B cell (primary cell): ENCODE data around the gene ZDHHC14. TPM values are rescaled to one million over a fixed set of nuclear protein-coding genes. Genes with fewer than 3 reads are reported as not detected.
A peak's percentile ranks its signal among the peaks of the same experiment; 100 is the strongest.

Source experiments
- ATAC-seq: fragments of 200-7000 bp; cut with Tn5 transposase; one replicate; pipeline ENCODE4 v1.10.0; 2021; ENCODE audit warnings: low read depth, mild to moderate bottlenecking, moderate number of reproducible peaks, moderate library complexity
- CTCF ChIA-PET: fragments of 350-600 bp; sonication (Branson Sonifier 250); formaldehyde crosslinking; loops from one replicate; lab custom pipeline; 2021; ENCODE audit warnings: antibody characterized with exemption, inconsistent platforms; lab: Charles Lee
- POLR2A ChIA-PET: fragments of 350-600 bp; sonication (Branson Sonifier 250); formaldehyde crosslinking; loops from one replicate; lab custom pipeline; 2021; ENCODE audit warnings: antibody characterized with exemption; lab: Charles Lee
- DNase-seq: peaks from one replicate; pipeline ENCODE4 v3.0.0; 2013
- H2AFZ ChIP-seq: 2 replicates; pipeline ENCODE4 v1.6.1; 2012; ENCODE audit warnings: mild to moderate bottlenecking, low read depth, low read length; ENCODE audit not compliant: insufficient read depth, poor library complexity, severe bottlenecking
- H3K27ac ChIP-seq, 2 donors: 1 replicate in 1 of 2; 2 replicates in 1 of 2; pipeline ENCODE4 v1.5.1; 2012 to 2013; ENCODE audit warnings: low read length in 2 of 2, mild to moderate bottlenecking in 2 of 2, moderate library complexity in 1 of 2
- H3K27me3 ChIP-seq, 4 experiments: fragments of 200-600 bp in 1 of 4; sonication (generic) in 1 of 4; replicated peaks in 1 of 4; 1 replicate in 2 of 4; 2 replicates in 2 of 4; pipeline versions ENCODE4 v1.6.1 to v1.7.0; 2013 to 2016; ENCODE audit warnings: low read length in 3 of 4, mild to moderate bottlenecking in 2 of 4, mixed read lengths in 1 of 4, moderate library complexity in 1 of 4; ENCODE audit not compliant: insufficient read depth in 4 of 4, control insufficient read depth in 3 of 4; ENCODE audit errors: control extremely low read depth in 1 of 4
- H3K36me3 ChIP-seq, 2 experiments: replicated peaks in 1 of 2; 1 replicate in 1 of 2; 2 replicates in 1 of 2; pipeline versions ENCODE4 v1.6.1 to v1.7.1; 2013; ENCODE audit warnings: low read length in 1 of 2; ENCODE audit not compliant: insufficient read depth in 2 of 2, control insufficient read depth in 1 of 2; ENCODE audit errors: control extremely low read depth in 1 of 2, extremely low read depth in 1 of 2
- H3K4me1 ChIP-seq, 2 donors: fragments of 200-600 bp in 1 of 2; sonication (generic) in 1 of 2; 1 replicate in 1 of 2; 2 replicates in 1 of 2; pipeline versions ENCODE4 v1.5.1 to v1.6.1; 2013 to 2017; ENCODE audit warnings: low read length in 2 of 2; ENCODE audit not compliant: control insufficient read depth in 2 of 2, insufficient read depth in 2 of 2
- H3K4me2 ChIP-seq: replicated peaks from 2 replicates; pipeline ENCODE3; 2012; ENCODE audit warnings: mild to moderate bottlenecking, low read depth, low read length; ENCODE audit not compliant: poor library complexity, severe bottlenecking
- H3K4me3 ChIP-seq, 5 experiments: fragments of 200-600 bp in 1 of 5; sonication (generic) in 1 of 5; 1 replicate in 3 of 5; 2 replicates in 2 of 5; pipeline versions ENCODE4 v1.5.1 to v1.7.0; 2011 to 2016; ENCODE audit warnings: low read length in 4 of 5, mild to moderate bottlenecking in 4 of 5, low read depth in 2 of 5, control low read depth in 1 of 5, moderate library complexity in 1 of 5; ENCODE audit not compliant: insufficient read depth in 1 of 5; ENCODE audit errors: control extremely low read depth in 1 of 5, extremely low read depth in 1 of 5
- H3K79me2 ChIP-seq: fragments of 200-600 bp; sonication (generic); one replicate; pipeline ENCODE4 v1.6.0; 2016; ENCODE audit warnings: low read length; ENCODE audit not compliant: control insufficient read depth, insufficient read depth
- H3K9ac ChIP-seq: fragments of 200-600 bp; sonication (generic); 2 replicates; pipeline ENCODE4 v1.6.1; 2017; ENCODE audit warnings: mild to moderate bottlenecking, low read length, moderate library complexity
- H3K9me3 ChIP-seq, 3 donors: one replicate each; pipeline versions ENCODE4 v1.6.1 to v1.7.1; 2013; ENCODE audit warnings: low read length in 2 of 3; ENCODE audit not compliant: control insufficient read depth in 2 of 3, insufficient read depth in 1 of 3; ENCODE audit errors: control extremely low read depth in 1 of 3
- H4K20me1 ChIP-seq: 2 replicates; pipeline ENCODE4 v1.6.0; 2012; ENCODE audit warnings: mild to moderate bottlenecking, low read length; ENCODE audit not compliant: insufficient read depth, control insufficient read depth, poor library complexity, severe bottlenecking
- H3K27ac Mint-ChIP-seq: one replicate; pipeline ENCODE4 v1.8.0; 2021; ENCODE audit warnings: mixed read lengths
- H3K27me3 Mint-ChIP-seq: one replicate; pipeline ENCODE4 v1.8.0; 2021; ENCODE audit warnings: mixed read lengths
- H3K4me1 Mint-ChIP-seq: one replicate; pipeline ENCODE4 v1.8.0; 2021; ENCODE audit warnings: mixed read lengths
- H3K4me3 Mint-ChIP-seq: one replicate; pipeline ENCODE4 v1.8.0; 2021; ENCODE audit warnings: mixed read lengths
- H3K9me3 Mint-ChIP-seq: one replicate; pipeline ENCODE4 v1.8.0; 2022; ENCODE audit warnings: mixed read lengths; ENCODE audit not compliant: insufficient read depth
- EZH2 ChIP-seq: IDR thresholded peaks from 2 replicates; pipeline ENCODE4 v1.6.1; 2012; ENCODE audit warnings: borderline replicate concordance, low read depth, mild to moderate bottlenecking, moderate library complexity, low read length; ENCODE audit not compliant: insufficient read depth, poor library complexity, severe bottlenecking
- WGBS: methylation state at CpG from one replicate; pipeline ENCODE4 v1.1.5; 2013; ENCODE audit warnings: missing lambda C conversion rate; ENCODE audit not compliant: insufficient coverage; 5-methylcytosine and 5-hydroxymethylcytosine counted together
- intact Hi-C: fragments of 100-400 bp; cut with micrococcal nuclease; formaldehyde crosslinking; loops from one replicate; pipeline ENCODE4 v1.10.0; 2022
- polyA plus RNA-seq: library from polyadenylated mRNA; depleted of rRNA; stranded (reverse); fragments of >200 nt; gene quantifications from 2 replicates; pipeline ENCODE4 v1.2.3, GENCODE V29; 2012
- total RNA-seq, 2 donors: library from RNA; stranded (reverse); fragments of 120-200 nt in 1 of 2; gene quantifications; 1 replicate in 1 of 2; 2 replicates in 1 of 2; pipeline versions ENCODE4 v1.2.3 to v1.2.4, GENCODE V29; 2013 to 2022
- TF ChIP-seq, protein P1 (sequence below): fragments of 200-600 bp; IDR thresholded peaks from one replicate; pipeline ENCODE4 v1.8.0; 2022; ENCODE audit warnings: antibody characterized with exemption, mild to moderate bottlenecking

The ZDHHC14 gene
- total and polyA plus RNA-seq, 2 donors (not counting 1 experiment from before 2014, with no cell fraction given): 8.8 to 50.4 TPM

DNA sequence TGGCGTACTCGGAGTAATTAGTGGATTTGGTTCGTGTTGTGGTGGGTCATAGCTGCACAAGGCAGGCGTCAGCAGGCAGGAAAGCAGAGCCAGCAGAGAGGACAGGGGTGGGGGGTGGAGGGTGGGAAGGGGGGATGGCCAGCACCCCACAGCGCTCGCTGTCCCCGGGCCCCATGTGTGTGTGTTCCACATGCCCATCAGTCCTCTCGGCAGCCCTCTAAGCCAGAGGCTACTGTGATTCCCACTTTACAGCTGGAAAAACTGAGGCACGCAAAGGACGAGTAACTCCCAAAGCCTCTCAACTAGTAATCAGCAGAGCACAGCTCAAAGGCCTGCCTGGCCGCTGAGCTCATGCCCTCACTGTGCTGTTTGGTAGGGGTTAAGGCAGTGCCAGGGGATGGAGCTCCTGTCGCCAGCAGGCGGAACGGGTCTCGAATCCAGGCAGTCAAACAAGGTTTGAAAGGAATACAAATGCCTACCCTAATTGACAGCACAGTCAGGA is 175.2 kb downstream of the ZDHHC14 start:
- Mint-ChIP-seq H3K9me3 (no peaks in the 10 kb centered on the region), H3K27ac (peak overlapping the region; percentile 95), H3K4me3 (peak overlapping the region; percentile 72), H3K4me1 (peaks cover 72% of the 10 kb centered on the region), H3K27me3 (peaks cover 3% of the 10 kb centered on the region)
- no peak overlapping the region for H3K9ac ChIP-seq
- H3K4me2 ChIP-seq: peak overlapping the region; percentile 71
- peak overlapping the region; percentile 57 to 70 for H3K27ac ChIP-seq
- CTCF ChIA-PET: interaction anchor here (1.1 to 2.5 kb wide), 6 partner anchors 13 to 177 kb away, joined by 3 to 6 read pairs (median 4); no protein-coding TSS in a partner anchor
- no peaks in the 10 kb centered on the region for H3K9me3 ChIP-seq
- WGBS: 94% methylated on average over 14 of the region's 15 CpGs
- peaks cover 61 to 95% of the 10 kb centered on the region in 2 donors for H3K4me1 ChIP-seq
- H3K79me2 ChIP-seq: peaks cover 4% of the 10 kb centered on the region
- no peak for DNase-seq
- H3K36me3 ChIP-seq: peaks cover 0 to 3% of the 10 kb centered on the region in 2 experiments
- no peak for ATAC-seq
- no peaks in the 10 kb centered on the region for H3K27me3 ChIP-seq
- intact Hi-C loops: loop anchor here (2.0 kb wide), 1 partner anchor 19 kb away; no protein-coding TSS in a partner anchor
- peak overlapping the region in 1 of 5 experiments; percentile 12 for H3K4me3 ChIP-seq
- no peaks in the 10 kb centered on the region for H4K20me1 ChIP-seq
- POLR2A ChIA-PET: interaction anchor here (0.7 to 1.0 kb wide), 2 partner anchors 13 to 77 kb away, joined by 4 read pairs; no protein-coding TSS in a partner anchor
- peak overlapping the region; percentile 57 for H2AFZ ChIP-seq
- no peak for TF ChIP-seq EZH2
- TF ChIP-seq, protein P1, sequence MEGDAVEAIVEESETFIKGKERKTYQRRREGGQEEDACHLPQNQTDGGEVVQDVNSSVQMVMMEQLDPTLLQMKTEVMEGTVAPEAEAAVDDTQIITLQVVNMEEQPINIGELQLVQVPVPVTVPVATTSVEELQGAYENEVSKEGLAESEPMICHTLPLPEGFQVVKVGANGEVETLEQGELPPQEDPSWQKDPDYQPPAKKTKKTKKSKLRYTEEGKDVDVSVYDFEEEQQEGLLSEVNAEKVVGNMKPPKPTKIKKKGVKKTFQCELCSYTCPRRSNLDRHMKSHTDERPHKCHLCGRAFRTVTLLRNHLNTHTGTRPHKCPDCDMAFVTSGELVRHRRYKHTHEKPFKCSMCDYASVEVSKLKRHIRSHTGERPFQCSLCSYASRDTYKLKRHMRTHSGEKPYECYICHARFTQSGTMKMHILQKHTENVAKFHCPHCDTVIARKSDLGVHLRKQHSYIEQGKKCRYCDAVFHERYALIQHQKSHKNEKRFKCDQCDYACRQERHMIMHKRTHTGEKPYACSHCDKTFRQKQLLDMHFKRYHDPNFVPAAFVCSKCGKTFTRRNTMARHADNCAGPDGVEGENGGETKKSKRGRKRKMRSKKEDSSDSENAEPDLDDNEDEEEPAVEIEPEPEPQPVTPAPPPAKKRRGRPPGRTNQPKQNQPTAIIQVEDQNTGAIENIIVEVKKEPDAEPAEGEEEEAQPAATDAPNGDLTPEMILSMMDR: no peak
